Measurements from ENCODE around the gene CRTC2. TPM values are rescaled to one million over a fixed set of nuclear protein-coding genes. Genes with fewer than 3 reads are reported as not detected.

CRTC2 gene
- total and polyA plus RNA-seq, 9 of the 15 experiments (the other 6 are each of a cell fraction or from before 2014, with no cell fraction given), result 2.7 to 26.4 (median 10.2) TPM

- TF ChIP-seq RBFOX2 (IDR thresholded peaks at IDR 0.05; ENCODE audit: low read depth, low read length), result peak; percentile 95
- TF ChIP-seq TBP (optimal IDR thresholded peaks at IDR 0.05; ENCODE audit: low read depth, low read length), result peak; percentile 79
- no peak for TF ChIP-seq PHB2 (IDR thresholded peaks at IDR 0.05; ENCODE audit: low read depth)
- no peak for TF ChIP-seq ZNF696 (CRISPR knock-in tag; conservative IDR thresholded peaks at IDR 0.05)
- no peak for TF ChIP-seq NCOA1 (IDR thresholded peaks at IDR 0.05; ENCODE audit: low read depth)
- no peak; the same call in 1 of the 2 replicates for TF ChIP-seq REST (IDR thresholded peaks at IDR 0.05; ENCODE audit: borderline replicate concordance)
- no peak for TF ChIP-seq REST (CRISPR knock-in tag; IDR thresholded peaks at IDR 0.05; ENCODE audit: low read depth)
- no peak for TF ChIP-seq POLR3A (IDR thresholded peaks at IDR 0.05; ENCODE audit: borderline replicate concordance, extremely low read depth, insufficient read depth, insufficient read length)
- no peak for TF ChIP-seq ZNF407 (IDR thresholded peaks at IDR 0.05; ENCODE audit: low read depth)
- TF ChIP-seq ZNF165 (CRISPR knock-in tag; IDR thresholded peaks at IDR 0.05; ENCODE audit: borderline replicate concordance), result no peak
Measured at GRCh38 chr1:153977250-153978240, 19.1 kb upstream of the CRTC2 start, which contains the start of gene JTB (continued).

All from K562 (cell line).